GM08714 (cell line): Measurements from ENCODE around the gene RUNX1.

Source experiments
- H3K4me3 ChIP-seq: fragments of 200-500 bp; sonication (Bioruptor generic); 2 replicates; pipeline ENCODE4 v1.5.1; 2014; ENCODE audit warnings: mild to moderate bottlenecking, low read length, inconsistent platforms
- ZNF274 ChIP-seq: IDR thresholded peaks from 2 replicates; pipeline ENCODE4 v1.6.1; 2012; ENCODE audit warnings: mild to moderate bottlenecking, low read depth, low read length

RUNX1 gene

DNA sequence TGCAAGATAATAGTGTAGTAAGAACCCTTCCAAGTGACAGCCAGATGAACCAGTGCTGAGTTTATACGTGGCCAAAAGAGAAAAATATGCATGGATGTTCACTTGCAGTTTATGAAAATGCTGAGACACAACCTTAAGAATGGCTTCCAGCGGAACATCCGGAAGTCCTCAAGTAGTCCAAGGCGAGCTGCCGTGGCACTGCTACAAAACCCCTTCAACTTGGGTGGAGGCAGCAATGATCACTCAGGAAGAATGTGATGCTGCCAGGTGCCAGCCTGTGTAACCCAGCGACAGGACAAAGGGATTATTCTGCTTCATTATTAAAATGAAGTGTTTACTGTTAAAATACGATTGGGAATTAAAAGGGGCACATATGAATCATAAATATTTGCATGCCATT is 179.6 kb downstream of the RUNX1 start:
- TF ChIP-seq ZNF274: no peak
- no peak overlapping the region for H3K4me3 ChIP-seq

DNA sequence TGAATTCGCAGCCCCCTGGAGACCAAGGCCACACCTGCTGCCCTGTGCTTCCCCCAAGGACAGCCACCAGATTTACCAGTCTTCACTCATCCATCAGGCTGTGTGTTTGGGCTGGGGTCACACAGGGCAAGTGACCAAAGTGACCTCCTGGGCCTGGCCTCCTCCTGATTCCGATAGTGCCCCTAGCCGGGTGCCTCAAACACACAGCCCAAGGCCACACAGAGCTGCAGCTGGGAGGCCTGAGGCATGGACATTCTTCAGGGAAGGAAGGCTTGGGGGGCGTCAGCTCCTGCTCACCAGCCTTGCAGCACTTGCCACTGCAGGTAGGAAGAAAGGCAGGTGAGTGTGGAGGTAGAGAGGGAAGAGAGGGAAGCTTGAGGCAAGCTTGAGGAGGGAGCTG is 181.3 kb downstream of the RUNX1 start:
- H3K4me3 ChIP-seq: no peak overlapping the region
- TF ChIP-seq ZNF274: no peak

DNA sequence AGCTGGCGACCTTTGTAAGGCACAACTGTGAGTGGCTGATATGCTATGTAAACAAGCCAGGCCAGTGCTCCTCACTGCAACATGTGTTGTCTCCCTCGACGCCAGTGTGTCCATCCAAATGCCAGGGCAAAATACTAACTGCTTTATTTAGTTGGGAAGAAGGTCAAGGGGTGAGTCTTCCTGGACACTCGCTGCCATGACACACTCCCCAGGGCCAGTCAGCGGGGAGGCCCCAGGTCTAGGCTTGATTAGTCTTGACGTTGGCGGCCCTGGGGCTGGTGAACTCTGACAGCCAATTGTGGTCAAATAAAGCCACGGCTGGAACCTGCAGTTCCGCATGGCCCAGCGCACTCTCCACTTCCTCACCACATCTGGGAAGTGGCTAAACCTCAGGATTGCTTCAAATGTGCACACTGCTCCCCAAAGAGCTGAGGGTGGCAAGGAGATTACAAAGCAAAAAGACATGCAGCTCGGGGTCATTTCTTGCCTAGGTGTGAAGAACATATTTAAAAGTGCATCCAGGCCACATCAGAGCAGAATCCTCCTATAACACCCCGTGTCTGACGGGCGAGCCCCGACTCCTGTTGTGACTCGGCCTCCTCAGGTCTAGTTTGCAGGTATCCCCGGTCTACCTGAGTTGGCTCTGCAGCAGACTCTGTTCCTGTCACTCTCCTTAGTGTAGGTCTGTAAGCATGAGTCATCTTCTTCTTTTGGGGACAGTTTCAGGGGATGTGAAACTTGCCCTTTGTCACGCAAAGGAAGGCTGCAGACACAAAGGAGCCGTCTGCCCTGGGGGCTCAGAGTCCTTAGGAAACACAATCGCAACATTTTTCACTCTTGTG is 183.5 kb downstream of the RUNX1 start:
- no peak overlapping the region; the same call in 1 of the 2 replicates for H3K4me3 ChIP-seq
- TF ChIP-seq ZNF274: no peak

DNA sequence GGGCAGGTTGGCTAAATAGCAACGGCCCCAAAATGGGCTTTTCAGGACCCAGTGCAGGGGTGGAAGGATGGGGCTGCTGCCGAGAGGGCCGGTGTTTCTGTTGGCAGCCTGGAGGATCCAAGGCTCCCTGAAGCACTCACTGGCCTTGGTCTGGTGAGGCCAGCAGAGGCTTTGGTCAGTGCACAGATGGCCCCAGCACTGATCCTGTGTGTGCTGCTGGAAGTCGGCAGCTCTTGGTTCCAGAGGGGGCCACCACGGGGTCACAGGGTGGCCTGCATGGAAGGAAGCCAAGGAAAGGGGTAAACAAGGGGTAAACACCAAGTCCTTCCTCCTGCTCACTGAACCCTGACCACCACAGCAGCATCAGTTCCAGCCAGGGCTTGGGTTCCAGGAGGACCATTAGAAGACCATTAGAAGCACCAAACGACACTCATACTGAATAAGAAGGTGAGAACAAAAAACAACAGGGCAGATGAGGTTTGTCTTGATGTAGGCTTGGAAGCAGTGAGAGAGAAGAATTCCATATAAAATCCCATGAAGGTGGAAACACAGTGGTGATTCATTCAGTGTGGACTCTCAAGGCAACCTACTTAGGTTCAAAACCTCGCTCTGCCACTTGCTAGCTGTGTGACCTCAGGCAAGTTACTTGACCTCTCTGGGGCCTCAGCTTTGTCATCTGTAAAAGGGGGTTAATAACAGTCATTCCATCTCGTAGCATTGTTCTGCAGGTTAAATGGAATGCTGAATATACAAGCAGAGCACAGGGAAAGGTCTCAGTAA is 184.5 kb downstream of the RUNX1 start:
- TF ChIP-seq ZNF274: no peak
- H3K4me3 ChIP-seq: no peak overlapping the region; the same call in 1 of the 2 replicates

DNA sequence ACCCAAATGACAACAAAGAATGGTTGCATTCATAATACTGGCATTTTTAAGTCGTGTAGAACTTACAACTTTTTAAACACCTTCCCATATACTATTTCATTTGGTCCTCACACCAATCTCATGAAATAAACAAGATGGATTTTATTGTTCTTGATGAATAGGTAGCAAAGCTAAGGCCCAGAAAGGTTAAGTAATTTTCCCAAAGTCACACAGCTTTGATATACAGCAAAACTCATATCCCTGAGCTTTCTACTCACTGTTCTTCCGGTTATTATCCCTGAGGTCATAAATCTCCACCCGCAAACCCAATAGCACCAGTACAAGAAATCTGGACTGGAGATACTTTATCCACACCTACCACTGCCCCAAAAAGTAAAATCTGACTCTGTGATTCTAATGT is 186.2 kb downstream of the RUNX1 start:
- TF ChIP-seq ZNF274: no peak
- no peak overlapping the region for H3K4me3 ChIP-seq

DNA sequence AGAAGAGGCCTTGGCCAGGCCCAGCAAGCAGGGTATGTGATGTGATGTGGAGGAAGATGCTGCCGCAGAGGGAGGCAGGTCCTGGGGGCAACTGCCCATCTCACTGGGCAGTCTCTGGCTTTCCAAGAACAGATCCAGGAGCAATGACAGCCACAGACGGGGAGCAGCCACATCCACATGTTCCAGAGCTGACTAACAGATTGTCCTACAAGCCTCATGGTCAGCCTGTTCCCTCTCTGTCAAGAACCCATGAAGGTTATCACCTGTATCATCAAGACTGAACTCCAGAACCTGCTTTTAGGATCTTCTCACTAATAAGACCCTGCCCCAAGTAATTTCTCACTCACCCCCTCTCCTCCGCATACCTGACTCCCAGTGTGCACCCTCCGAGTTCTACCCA is 187.8 kb downstream of the RUNX1 start:
- no peak overlapping the region for H3K4me3 ChIP-seq
- no peak for TF ChIP-seq ZNF274

DNA sequence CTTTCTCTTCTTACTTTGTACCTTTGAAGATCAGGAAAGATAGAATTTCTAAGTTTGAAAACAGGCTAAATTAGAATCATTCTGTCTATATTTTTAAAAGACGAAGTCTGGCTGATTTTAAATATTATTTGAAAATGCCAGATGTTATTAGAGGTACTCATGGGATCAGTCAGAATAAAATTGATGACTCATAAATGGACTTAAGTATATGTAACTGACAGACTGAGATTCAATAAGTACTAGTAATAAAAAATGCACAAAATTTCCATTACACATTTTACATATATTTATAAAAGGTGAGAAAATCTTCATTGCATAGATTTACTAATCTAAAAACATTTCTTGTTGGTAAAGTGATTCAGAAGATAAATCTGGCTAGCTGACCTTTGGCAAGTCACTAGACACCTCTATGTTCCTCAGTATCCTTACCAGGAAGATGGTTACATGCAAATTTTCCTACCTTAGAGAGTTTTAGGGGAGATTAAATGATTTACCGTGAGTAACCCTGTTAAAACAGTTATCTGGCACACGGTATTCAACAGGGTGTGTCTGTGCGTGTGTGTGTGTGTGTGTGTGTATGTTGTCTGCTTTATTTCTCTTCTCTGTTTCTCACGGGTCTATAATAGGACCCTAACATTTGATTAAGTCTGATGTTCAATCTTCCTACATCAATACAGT is 189.0 kb downstream of the RUNX1 start:
- H3K4me3 ChIP-seq: no peak overlapping the region
- TF ChIP-seq ZNF274: no peak

DNA sequence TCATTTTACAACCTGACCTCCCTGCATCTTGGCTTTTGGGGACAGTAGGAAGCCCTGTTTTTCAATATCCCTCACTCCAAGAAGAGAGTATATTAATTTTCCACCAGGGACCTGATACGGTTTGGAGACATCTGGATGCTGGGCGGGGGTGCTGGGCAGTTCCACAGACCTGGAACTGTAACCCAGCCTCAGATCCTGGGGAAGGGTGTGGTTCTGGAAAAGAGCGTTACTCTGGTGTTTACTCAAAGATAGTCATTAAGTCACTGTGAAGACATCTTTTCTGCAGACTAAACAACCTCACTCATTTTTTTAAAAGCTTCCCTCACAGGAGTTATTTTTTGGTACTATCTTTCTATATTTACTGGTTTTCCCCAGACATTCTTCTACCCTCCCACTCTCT is 190.5 kb downstream of the RUNX1 start:
- no peak for TF ChIP-seq ZNF274
- H3K4me3 ChIP-seq: no peak overlapping the region

DNA sequence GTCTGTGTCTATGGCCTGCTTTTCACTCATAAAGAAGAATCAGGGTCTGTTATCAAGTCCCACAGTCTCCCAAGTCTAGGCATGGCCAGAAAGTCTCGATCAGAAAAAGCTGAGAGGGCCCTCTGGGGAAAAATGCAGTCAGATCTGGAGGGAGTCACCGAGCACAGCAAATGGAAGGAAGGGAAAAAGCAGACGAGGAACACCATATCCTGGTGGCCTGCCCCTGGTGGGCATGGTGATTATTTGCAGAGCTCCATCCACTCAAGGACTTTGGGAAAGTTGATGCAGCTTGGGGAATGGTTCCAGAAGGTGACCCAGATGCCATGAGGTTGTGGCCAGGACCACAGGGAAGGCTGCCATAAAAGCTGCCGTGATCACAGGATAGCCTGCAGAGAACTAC is 191.2 kb downstream of the RUNX1 start:
- TF ChIP-seq ZNF274: no peak
- H3K4me3 ChIP-seq: no peak overlapping the region

DNA sequence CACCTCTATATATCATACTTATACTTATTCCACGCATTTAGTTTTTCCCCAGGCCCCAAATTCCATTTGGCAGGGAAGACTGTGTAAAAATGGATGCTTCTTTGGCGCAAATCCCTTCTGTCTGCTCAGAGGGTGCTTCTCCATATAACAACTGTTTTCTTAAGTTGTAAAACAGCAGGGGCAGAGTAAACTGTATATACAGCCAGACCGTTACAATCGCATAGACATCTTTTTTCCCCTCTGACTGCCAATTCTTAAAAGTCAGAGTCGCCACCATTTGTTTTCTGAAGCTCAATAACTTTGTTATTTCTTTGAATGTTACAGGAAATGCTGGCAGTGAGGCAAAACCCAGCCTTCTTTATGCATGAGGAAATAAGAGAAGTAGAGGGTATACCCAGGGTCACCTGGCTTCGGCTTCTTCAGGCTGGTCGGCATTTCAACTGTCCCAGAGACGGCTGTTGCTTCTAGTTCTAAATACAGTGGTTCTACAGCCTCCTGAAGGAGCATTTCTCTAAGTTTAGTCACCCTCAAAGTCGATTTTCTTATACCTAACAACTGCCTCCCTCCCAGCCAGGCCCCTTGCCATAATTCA is 191.9 kb downstream of the RUNX1 start:
- TF ChIP-seq ZNF274: no peak
- H3K4me3 ChIP-seq: no peak overlapping the region

DNA sequence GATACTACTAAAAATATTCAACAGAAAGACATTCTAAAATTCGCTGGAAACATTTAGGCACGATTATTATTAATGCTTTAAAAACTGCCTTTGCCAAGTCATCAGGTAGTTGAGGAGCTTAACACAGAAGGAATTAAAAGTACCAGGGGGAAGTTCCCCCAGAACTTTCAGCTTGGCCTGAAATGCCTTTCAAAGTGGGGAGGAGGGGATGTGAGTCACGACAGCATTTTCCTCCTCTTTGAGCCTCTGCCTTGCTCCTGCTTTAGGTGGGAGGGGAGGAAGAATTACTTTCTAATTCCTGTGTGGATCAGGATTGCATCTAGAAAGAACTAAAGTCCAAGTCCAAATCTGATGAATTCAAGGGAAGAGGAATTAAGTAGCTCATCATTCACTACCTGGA is 196.7 kb downstream of the RUNX1 start:
- no peak for TF ChIP-seq ZNF274

DNA sequence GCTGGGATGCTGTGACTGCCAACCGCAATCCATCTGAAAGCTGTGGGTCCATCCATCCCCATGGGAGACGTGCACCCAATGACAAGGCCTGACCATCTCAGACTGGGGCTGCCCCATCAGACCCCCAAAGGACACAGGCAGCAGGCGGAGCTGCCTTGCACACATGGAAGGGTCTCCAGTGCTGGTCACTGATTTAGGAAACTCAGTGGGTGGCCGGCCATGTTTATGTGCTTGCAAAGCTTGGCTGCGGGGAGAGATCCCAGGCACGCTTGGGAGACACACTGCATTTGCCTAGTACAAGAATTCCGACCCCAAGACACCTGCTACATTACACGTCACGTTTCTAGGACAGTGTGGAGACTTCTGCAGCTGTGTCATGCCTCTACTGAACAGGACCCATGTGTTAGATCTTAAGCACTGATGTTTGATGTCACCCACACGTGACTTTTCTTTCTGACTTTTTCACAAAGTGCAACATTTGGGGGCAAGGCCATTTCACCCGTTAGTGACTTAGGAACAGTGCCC is 198.9 kb downstream of the RUNX1 start:
- H3K4me3 ChIP-seq: no peak overlapping the region
- TF ChIP-seq ZNF274: no peak

More for the DNA sequence above, 196.7 kb downstream of the RUNX1 start:
- no peak overlapping the region for H3K4me3 ChIP-seq

DNA sequence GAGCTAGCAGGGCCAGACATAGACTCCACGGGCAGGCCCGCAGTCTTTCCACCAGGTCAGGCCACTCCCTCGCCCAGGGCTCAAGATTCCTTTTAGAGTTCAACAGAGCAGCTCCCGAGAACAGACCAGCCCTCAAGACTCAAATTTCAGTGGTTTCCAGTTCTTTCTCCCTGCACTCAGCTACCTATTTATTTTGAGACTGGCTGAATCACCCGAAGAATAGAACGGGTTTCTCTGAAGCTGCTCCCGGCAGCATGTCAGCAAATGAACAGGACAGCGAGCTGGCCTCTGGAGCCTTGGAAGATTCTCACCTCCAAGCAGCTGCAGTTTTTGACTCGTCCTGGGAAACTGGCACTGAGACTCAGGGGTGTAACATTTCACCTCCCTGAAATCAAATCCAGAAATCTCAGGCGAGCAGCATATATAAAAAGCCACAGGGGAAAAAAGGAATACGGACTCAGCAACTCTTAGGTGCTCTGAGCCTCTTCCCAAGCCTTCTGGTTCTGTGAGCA is 202.4 kb downstream of the RUNX1 start:
- TF ChIP-seq ZNF274: no peak
- H3K4me3 ChIP-seq: no peak overlapping the region
